Measurements from ENCODE around the gene USO1. TPM values are rescaled to one million over a fixed set of nuclear protein-coding genes. Genes with fewer than 3 reads are reported as not detected.

Gene USO1
- total RNA-seq, 1 experiment from 2014 or later, result 110 TPM

GRCh38 chr4:75717408-75717807, 7.0 kb upstream of the USO1 start:
- H3K18ac ChIP-seq (ENCODE audit: insufficient read length, low read depth, low read length), result no peak overlapping the region
- H4K8ac ChIP-seq (replicated peaks; ENCODE audit: insufficient read length, low read depth, low read length), result no peak overlapping the region
- DNase-seq, result no peak
- no peak overlapping the region for H2BK20ac ChIP-seq (ENCODE audit: low read depth, low read length, poor library complexity, severe bottlenecking)
- no peak overlapping the region for H2AK5ac ChIP-seq (ENCODE audit: insufficient read length, low read length)
- no peak overlapping the region for H2BK120ac ChIP-seq (ENCODE audit: low read depth, low read length, poor library complexity, severe bottlenecking)
- no peak overlapping the region for H3K23ac ChIP-seq (ENCODE audit: insufficient read length, low read depth, low read length)
- no peak for TF ChIP-seq CTCF (conservative IDR thresholded peaks at IDR 0.05)
- H3K79me1 ChIP-seq (ENCODE audit: insufficient read depth, low read depth, low read length, poor library complexity, severe bottlenecking), result no peaks in the 10 kb centered on the region
- no peak overlapping the region for H2BK12ac ChIP-seq (ENCODE audit: insufficient read length, low read depth, low read length)
- H3K36me3 Mint-ChIP-seq (ENCODE audit: insufficient read depth in 1 of 3, low read depth in 3 of 3), result peaks cover 16 to 46% (median 44%) of the 10 kb centered on the region in 3 experiments
- H3K27ac ChIP-seq (ENCODE audit: insufficient read length, low read depth, low read length), result no peak overlapping the region
- H3K79me2 ChIP-seq (ENCODE audit: insufficient read depth, low read length), result peaks cover 17% of the 10 kb centered on the region; the same call in 1 of the 2 replicates
- H3K4me1 ChIP-seq (ENCODE audit: insufficient read depth, low read length), result no peaks in the 10 kb centered on the region; the same call in 1 of the 2 replicates
- H3K9me3 Mint-ChIP-seq, result no peaks in the 10 kb centered on the region
- H2BK5ac ChIP-seq (ENCODE audit: insufficient read length, low read length), result no peak overlapping the region
- H4K5ac ChIP-seq (ENCODE audit: insufficient read length, low read depth, low read length), result no peak overlapping the region
- no peaks in the 10 kb centered on the region for H4K20me1 ChIP-seq (ENCODE audit: control insufficient read depth, insufficient read depth, insufficient read length)
- H3K4me1 Mint-ChIP-seq, result peaks cover 31 to 32% of the 10 kb centered on the region in 2 experiments
- no peak overlapping the region for H3T11ph ChIP-seq (ENCODE audit: low read length)
- no peaks in the 10 kb centered on the region for H3K23me2 ChIP-seq (ENCODE audit: insufficient read length, low read depth, low read length, poor library complexity, severe bottlenecking)
- H3K27me3 ChIP-seq (ENCODE audit: insufficient read depth, low read length), result no peaks in the 10 kb centered on the region
- no peaks in the 10 kb centered on the region for H3K27me3 Mint-ChIP-seq (ENCODE audit: low read depth)
- H3K4me2 ChIP-seq (ENCODE audit: insufficient read depth, insufficient read length, low read length), result no peak overlapping the region
- no peak overlapping the region for H3K14ac ChIP-seq (ENCODE audit: insufficient read depth, low read length)
- no peak overlapping the region for H3K4ac ChIP-seq (ENCODE audit: low read depth, low read length)
- no CpG with 5 or more reads among the region's 1 CpG for WGBS (ENCODE audit: extremely low coverage, insufficient read length, low lambda C conversion rate)
- no peak overlapping the region for H2AFZ ChIP-seq (ENCODE audit: low read length)
- H2BK15ac ChIP-seq (ENCODE audit: low read depth, low read length), result no peak overlapping the region
- no peak overlapping the region for H3K56ac ChIP-seq (ENCODE audit: insufficient read length, low read depth, low read length)
- no peak overlapping the region for H3K9ac ChIP-seq (ENCODE audit: extremely low read depth, insufficient read length, low read length)
- no peak overlapping the region for H3K27ac Mint-ChIP-seq
- H4K91ac ChIP-seq (ENCODE audit: insufficient read length, low read depth, low read length), result no peak overlapping the region
- no peaks in the 10 kb centered on the region for H3K9me3 ChIP-seq (ENCODE audit: control insufficient read depth, low read depth, low read length)
- no peak overlapping the region for H3K4me3 Mint-ChIP-seq

Data from H9 (cell line).